ENCODE results near the gene KIF5A.

GRCh38 chr12:57607958-57608663 lies 58.3 kb downstream of the KIF5A start:
- no peak for TF ChIP-seq PATZ1 (CRISPR knock-in tag; IDR thresholded peaks at IDR 0.05; ENCODE audit: borderline replicate concordance)
- no peak for TF ChIP-seq CSRNP3 (CRISPR knock-in tag; IDR thresholded peaks at IDR 0.05)
- no peak for TF ChIP-seq ZFP30 (CRISPR knock-in tag; IDR thresholded peaks at IDR 0.05)

Data from SK-N-SH treated with all-trans-retinoic acid at 6 μM for 48 hours (cell line).